SH-SY5Y (cell line): ENCODE results near the gene CEP85L.

Experiments
- GATA2 ChIP-seq: IDR thresholded peaks from 2 replicates; pipeline ENCODE4 v1.6.1; 2011; ENCODE audit warnings: mild to moderate bottlenecking, low read depth, low read length
- GATA3 ChIP-seq: IDR thresholded peaks from 2 replicates; pipeline ENCODE4 v1.6.1; 2011; ENCODE audit warnings: low read depth, mild to moderate bottlenecking, low read length, moderate library complexity

- TF ChIP-seq GATA3 (no peak), GATA2 (no peak)
These were observed 2.4 kb downstream of the CEP85L start for GRCh38 chr6:118648866-118649554.
